ENCODE data around the gene ITGB5.

DNA sequence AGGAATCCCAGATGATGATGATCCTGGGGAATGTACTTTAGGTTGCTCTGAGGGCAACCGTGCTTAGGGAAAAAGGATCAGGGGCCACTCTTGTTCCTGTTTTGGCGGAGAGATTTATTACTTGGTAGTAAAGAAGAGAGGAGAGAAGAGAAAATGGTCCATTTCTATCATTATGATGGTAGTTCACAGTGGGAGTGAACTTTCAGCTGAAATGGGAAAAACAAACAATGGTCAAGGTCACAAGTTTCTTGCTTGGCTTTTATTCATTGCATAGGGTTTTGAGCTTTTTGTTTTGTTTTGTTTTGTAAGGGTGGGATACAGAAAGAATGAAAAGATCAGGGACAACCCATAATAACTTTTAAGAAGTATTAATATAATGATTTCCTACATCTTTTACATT, 164.6 kb downstream of the ITGB5 start:
- TF ChIP-seq, protein P1, sequence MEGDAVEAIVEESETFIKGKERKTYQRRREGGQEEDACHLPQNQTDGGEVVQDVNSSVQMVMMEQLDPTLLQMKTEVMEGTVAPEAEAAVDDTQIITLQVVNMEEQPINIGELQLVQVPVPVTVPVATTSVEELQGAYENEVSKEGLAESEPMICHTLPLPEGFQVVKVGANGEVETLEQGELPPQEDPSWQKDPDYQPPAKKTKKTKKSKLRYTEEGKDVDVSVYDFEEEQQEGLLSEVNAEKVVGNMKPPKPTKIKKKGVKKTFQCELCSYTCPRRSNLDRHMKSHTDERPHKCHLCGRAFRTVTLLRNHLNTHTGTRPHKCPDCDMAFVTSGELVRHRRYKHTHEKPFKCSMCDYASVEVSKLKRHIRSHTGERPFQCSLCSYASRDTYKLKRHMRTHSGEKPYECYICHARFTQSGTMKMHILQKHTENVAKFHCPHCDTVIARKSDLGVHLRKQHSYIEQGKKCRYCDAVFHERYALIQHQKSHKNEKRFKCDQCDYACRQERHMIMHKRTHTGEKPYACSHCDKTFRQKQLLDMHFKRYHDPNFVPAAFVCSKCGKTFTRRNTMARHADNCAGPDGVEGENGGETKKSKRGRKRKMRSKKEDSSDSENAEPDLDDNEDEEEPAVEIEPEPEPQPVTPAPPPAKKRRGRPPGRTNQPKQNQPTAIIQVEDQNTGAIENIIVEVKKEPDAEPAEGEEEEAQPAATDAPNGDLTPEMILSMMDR (IDR thresholded peaks at IDR 0.05; ENCODE audit: low read length): no peak
- no peak for TF ChIP-seq EZH2 (IDR thresholded peaks at IDR 0.05; ENCODE audit: borderline replicate concordance, low read length)

All from OCI-LY1 (cell line).